Esophagus muscularis mucosa (tissue), 4 donors: ENCODE data around the gene CFAP54. TPM values are rescaled to one million over a fixed set of nuclear protein-coding genes. Genes with fewer than 3 reads are reported as not detected.

Source experiments
- DNase-seq: peaks from one replicate; pipeline ENCODE4 v3.0.0-alpha.2; 2017; ENCODE audit errors: extremely low spot score
- H3K27ac ChIP-seq, 4 donors: fragments of 200-600 bp; sonication (generic); replicated peaks in 1 of 4; 1 replicate in 3 of 4; 2 replicates in 1 of 4; pipeline ENCODE4 v1.5.1; 2016 to 2019; ENCODE audit warnings: mild to moderate bottlenecking in 1 of 4
- H3K27me3 ChIP-seq, 4 donors: fragments of 200-600 bp; sonication (generic); one replicate each; pipeline versions ENCODE4 v1.5.1 to v1.6.0; 2016 to 2019
- H3K36me3 ChIP-seq, 4 donors: fragments of 200-600 bp; sonication (generic); one replicate each; pipeline ENCODE4 v1.5.1; 2016 to 2019
- H3K4me1 ChIP-seq, 4 donors: fragments of 200-600 bp; sonication (generic); one replicate each; pipeline ENCODE4 v1.5.1; 2016 to 2019
- H3K4me3 ChIP-seq, 4 donors: fragments of 200-600 bp; sonication (generic); 1 replicate in 2 of 4; 2 replicates in 2 of 4; pipeline ENCODE4 v1.5.1; 2016 to 2019; ENCODE audit warnings: mild to moderate bottlenecking in 4 of 4, moderate library complexity in 1 of 4
- H3K9me3 ChIP-seq, 4 donors: fragments of 200-600 bp; sonication (generic); 1 replicate in 3 of 4; 2 replicates in 1 of 4; pipeline ENCODE4 v1.5.1; 2016 to 2019
- EP300 ChIP-seq: sonication (generic); formaldehyde crosslinking; IDR thresholded peaks from one replicate; pipeline ENCODE4 v1.6.1; 2017; ENCODE audit warnings: antibody characterized with exemption
- POLR2A ChIP-seq: fragments of 450-650 bp; IDR thresholded peaks from one replicate; pipeline ENCODE4 v1.6.1; 2017; ENCODE audit warnings: antibody characterized with exemption, moderate library complexity, mild to moderate bottlenecking, low read depth
- POLR2AphosphoS5 ChIP-seq, 2 donors: sonication (generic); formaldehyde crosslinking; IDR thresholded peaks; one replicate each; pipeline ENCODE4 v1.6.1; 2017; ENCODE audit warnings: antibody characterized with exemption in 2 of 2
- WGBS: methylation state at CpG from one replicate; pipeline ENCODE4 v1.1.5; 2018; 5-methylcytosine and 5-hydroxymethylcytosine counted together
- intact Hi-C: fragments of 100-400 bp; cut with DNase I; formaldehyde crosslinking; loops from one replicate; pipeline ENCODE4 v1.15.1; 2023
- total RNA-seq, 4 donors: library from RNA; depleted of rRNA; stranded (reverse); fragments of >200 nt; gene quantifications; one replicate each; pipeline versions ENCODE4 v1.1.0 to v1.2.1, GENCODE V29; 2016
- TF ChIP-seq, protein P1 (sequence below), 3 experiments: fragments of 200-600 bp in 2 of 3; fragments of 450-650 bp in 1 of 3; sonication (generic) in 2 of 3; IDR thresholded peaks; one replicate each; pipeline ENCODE4 v1.5.1; 2017 to 2019; ENCODE audit warnings: antibody characterized with exemption in 3 of 3, mild to moderate bottlenecking in 2 of 3, moderate library complexity in 1 of 3

CFAP54 gene
- total RNA-seq, 4 donors from 2014 or later: 3.0 to 5.8 (median 4.3) TPM

DNA sequence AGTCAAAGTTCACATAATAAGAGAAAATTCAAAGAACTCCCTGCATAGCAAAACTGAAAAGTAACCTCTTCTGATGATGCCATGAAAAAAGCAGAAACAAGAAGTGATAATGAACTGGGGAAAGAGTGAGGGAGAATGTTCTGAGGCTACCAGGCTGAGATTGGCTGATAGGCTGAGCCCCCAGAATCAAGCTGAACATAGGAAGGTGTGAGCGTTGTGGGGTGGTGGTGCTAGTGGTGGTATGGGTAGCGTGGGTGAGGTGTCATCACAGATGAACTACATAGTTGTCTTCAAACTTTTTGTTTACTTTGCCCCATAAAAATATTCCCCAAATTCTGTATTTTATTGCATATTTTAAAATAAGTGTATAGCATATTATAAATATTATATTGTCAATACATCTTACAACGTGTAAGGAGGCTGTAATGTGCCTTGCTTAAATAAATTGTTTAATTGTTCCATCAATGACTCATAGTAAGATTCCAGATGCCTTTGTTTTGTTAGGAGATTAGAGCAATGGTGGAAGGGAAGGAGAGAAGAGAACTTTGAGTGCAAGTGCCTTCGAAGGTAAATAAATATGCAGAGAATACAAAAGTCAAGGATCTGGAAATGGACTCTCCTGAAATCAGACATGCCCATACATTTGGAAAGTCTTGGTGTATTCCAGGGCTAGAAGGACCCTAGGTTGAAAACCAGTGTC lies 15.8 kb upstream of the CFAP54 start:
- H3K27me3 ChIP-seq: no peaks in the 10 kb centered on the region
- no peak overlapping the region for H3K4me3 ChIP-seq
- intact Hi-C loops: no loop called here
- no peak for DNase-seq
- H3K9me3 ChIP-seq: peaks cover 0 to 3% (median 0%) of the 10 kb centered on the region in 4 donors
- no peaks in the 10 kb centered on the region for H3K36me3 ChIP-seq
- 75% methylated on average over 4 of the region's 4 CpGs for WGBS
- no peaks in the 10 kb centered on the region for H3K4me1 ChIP-seq
- TF ChIP-seq POLR2AphosphoS5 (IDR thresholded peaks at IDR 0.05): no peak
- TF ChIP-seq, protein P1, sequence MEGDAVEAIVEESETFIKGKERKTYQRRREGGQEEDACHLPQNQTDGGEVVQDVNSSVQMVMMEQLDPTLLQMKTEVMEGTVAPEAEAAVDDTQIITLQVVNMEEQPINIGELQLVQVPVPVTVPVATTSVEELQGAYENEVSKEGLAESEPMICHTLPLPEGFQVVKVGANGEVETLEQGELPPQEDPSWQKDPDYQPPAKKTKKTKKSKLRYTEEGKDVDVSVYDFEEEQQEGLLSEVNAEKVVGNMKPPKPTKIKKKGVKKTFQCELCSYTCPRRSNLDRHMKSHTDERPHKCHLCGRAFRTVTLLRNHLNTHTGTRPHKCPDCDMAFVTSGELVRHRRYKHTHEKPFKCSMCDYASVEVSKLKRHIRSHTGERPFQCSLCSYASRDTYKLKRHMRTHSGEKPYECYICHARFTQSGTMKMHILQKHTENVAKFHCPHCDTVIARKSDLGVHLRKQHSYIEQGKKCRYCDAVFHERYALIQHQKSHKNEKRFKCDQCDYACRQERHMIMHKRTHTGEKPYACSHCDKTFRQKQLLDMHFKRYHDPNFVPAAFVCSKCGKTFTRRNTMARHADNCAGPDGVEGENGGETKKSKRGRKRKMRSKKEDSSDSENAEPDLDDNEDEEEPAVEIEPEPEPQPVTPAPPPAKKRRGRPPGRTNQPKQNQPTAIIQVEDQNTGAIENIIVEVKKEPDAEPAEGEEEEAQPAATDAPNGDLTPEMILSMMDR (IDR thresholded peaks at IDR 0.05): no peak
- TF ChIP-seq EP300: no peak
- TF ChIP-seq POLR2A: no peak
- no peak overlapping the region for H3K27ac ChIP-seq

- intact Hi-C loops: no loop called here
- TF ChIP-seq EP300: no peak
- TF ChIP-seq, protein P1 (IDR thresholded peaks at IDR 0.05): no peak
- TF ChIP-seq POLR2AphosphoS5 (IDR thresholded peaks at IDR 0.05): no peak
- no peak for TF ChIP-seq POLR2A
- DNase-seq: no peak
Measured at GRCh38 chr12:96474206-96474605, 15.2 kb upstream of the CFAP54 start.

GRCh38 chr12:96478011-96478410 lies 11.4 kb upstream of the CFAP54 start:
- Histone ChIP-seq H3K36me3 (no peaks in the 10 kb centered on the region), H3K9me3 (no peaks in the 10 kb centered on the region), H3K4me1 (no peaks in the 10 kb centered on the region), H3K27me3 (no peaks in the 10 kb centered on the region), H3K4me3 (no peak overlapping the region), H3K27ac (no peak overlapping the region)
- intact Hi-C loops: no loop called here
- TF ChIP-seq EP300: no peak
- no peak for TF ChIP-seq POLR2A
- TF ChIP-seq, protein P1 (IDR thresholded peaks at IDR 0.05): no peak
- no peak for TF ChIP-seq POLR2AphosphoS5 (IDR thresholded peaks at IDR 0.05)
- no peak for DNase-seq
- 72% methylated on average over 3 of the region's 3 CpGs for WGBS

More at GRCh38 chr12:96474206-96474605, 15.2 kb upstream of the CFAP54 start:
- peaks cover 0 to 3% (median 0%) of the 10 kb centered on the region in 4 donors for H3K9me3 ChIP-seq
- no peaks in the 10 kb centered on the region for H3K4me1 ChIP-seq
- no peak overlapping the region for H3K4me3 ChIP-seq
- H3K36me3 ChIP-seq: no peaks in the 10 kb centered on the region
- H3K27ac ChIP-seq: no peak overlapping the region
- WGBS: 98% methylated on average over 4 of the region's 4 CpGs
- no peaks in the 10 kb centered on the region for H3K27me3 ChIP-seq

DNA sequence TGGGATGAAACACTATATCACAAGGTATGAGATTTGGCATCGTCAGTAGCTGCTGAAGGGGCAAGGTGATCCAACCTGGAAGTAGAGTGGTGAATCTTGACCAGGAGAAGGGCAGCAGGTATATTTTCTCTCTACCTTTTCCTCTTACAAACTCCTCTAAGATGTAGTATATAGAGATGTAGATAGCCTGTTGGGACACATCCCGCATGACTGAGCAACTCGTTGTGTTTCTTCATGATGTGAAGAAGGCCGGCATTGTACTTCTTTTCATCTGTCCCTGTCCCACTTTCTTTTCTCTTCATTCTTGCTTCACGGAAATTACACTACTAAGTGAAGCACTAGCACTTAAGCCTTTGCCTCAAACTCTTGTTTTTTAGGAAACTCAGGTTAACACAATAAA lies 7.3 kb upstream of the CFAP54 start:
- DNase-seq: no peak
- Histone ChIP-seq H3K4me1 (no peaks in the 10 kb centered on the region), H3K4me3 (no peak overlapping the region), H3K9me3 (no peaks in the 10 kb centered on the region), H3K27ac (no peak overlapping the region), H3K36me3 (no peaks in the 10 kb centered on the region), H3K27me3 (no peaks in the 10 kb centered on the region)
- intact Hi-C loops: loop anchor here (10.0 kb wide), 1 partner anchor 267 kb away; no protein-coding TSS in a partner anchor
- TF ChIP-seq POLR2AphosphoS5 (IDR thresholded peaks at IDR 0.05): no peak
- TF ChIP-seq POLR2A: no peak
- no peak for TF ChIP-seq EP300
- WGBS: 98% methylated on average over 5 of the region's 5 CpGs

DNA sequence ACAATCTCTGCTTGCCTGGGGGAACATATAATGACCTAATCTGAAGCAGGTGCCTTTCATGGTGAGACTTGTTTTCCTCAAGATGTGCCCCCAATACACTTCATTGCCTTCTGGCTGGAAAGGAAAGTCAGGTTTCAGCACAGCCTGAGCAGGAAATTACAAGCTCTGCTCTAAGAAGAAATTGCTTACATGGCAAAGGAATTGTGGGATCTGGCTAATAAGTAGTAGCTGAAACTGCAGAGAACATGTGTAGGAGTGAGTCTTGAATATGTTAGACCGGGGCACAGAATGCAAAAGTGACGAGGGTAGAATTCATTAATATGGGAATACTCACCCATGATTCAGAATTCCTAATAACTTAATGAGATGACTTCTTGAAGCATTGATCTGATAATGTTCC lies 6.3 kb upstream of the CFAP54 start:
- TF ChIP-seq, protein P1 (IDR thresholded peaks at IDR 0.05): no peak
- TF ChIP-seq POLR2A (no peak), EP300 (no peak), POLR2AphosphoS5 (IDR thresholded peaks at IDR 0.05) (no peak)
- no peak for DNase-seq
- Histone ChIP-seq H3K27ac (no peak overlapping the region), H3K9me3 (no peaks in the 10 kb centered on the region), H3K36me3 (no peaks in the 10 kb centered on the region), H3K4me1 (no peaks in the 10 kb centered on the region), H3K4me3 (no peak overlapping the region), H3K27me3 (no peaks in the 10 kb centered on the region)
- intact Hi-C loops: loop anchor here (10.0 kb wide), 1 partner anchor 268 kb away; no protein-coding TSS in a partner anchor
- 88% methylated on average over 2 of the region's 2 CpGs for WGBS
